Cardiac fibroblast (primary cell): Measurements from ENCODE around the gene INHBB.

ENCODE experiments used
- DNase-seq, 2 donors: peaks; one replicate each; pipeline versions ENCODE4 v3.0.0 to v3.0.0-alpha.2; 2010; ENCODE audit warnings: low read depth in 2 of 2
- H3K4me3 ChIP-seq, 2 donors: replicated peaks in 1 of 2; 1 replicate in 1 of 2; 2 replicates in 1 of 2; pipeline ENCODE4 v1.5.1; 2011; ENCODE audit warnings: low read depth in 2 of 2, low read length in 2 of 2, mild to moderate bottlenecking in 2 of 2, moderate library complexity in 1 of 2
- CTCF ChIP-seq: IDR thresholded peaks from one replicate; pipeline ENCODE4 v1.5.1; 2011; ENCODE audit warnings: low read depth, mild to moderate bottlenecking, low read length, inconsistent platforms

INHBB gene

DNA sequence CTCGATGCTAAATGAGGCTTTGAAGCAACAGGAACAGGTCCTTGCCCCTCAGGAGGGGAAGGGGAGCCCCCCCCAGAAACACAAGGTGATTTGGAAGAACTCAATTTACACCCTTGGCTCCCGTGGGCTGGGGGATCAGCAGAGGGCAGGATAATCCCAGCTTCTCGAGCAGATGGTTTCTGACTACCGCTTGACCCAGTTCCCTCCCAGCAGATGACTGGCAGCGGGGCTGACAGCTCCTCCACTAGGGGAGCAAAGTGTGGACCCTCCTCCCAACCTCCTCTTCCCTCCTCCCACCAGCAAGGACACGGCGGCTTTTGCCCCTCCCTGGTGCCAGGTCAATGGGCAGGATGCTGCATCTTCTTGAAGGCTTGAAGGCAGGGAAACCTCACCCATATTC is 3.5 kb upstream of the INHBB start:
- DNase-seq: no peak
- no peak overlapping the region for H3K4me3 ChIP-seq
- TF ChIP-seq CTCF: no peak

- no peak overlapping the region for H3K4me3 ChIP-seq
- TF ChIP-seq CTCF: no peak
- no peak for DNase-seq
Measured at GRCh38 chr2:120343100-120343432, 2.9 kb upstream of the INHBB start.

GRCh38 chr2:120343433-120344105 is 2.4 kb upstream of the INHBB start:
- no peak overlapping the region for H3K4me3 ChIP-seq
- DNase-seq: peak; percentile 70 to 86
- TF ChIP-seq CTCF: peak; percentile 71

GRCh38 chr2:120344214-120344975 is 1.5 kb upstream of the INHBB start:
- DNase-seq: peak in 1 of 2 donors; percentile 15
- peak overlapping the region; percentile 7 to 13 for H3K4me3 ChIP-seq

GRCh38 chr2:120344976-120345581 is 857 bp upstream of the INHBB start:
- TF ChIP-seq CTCF: no peak
- DNase-seq: no peak
- peak overlapping the region; percentile 13 to 18 for H3K4me3 ChIP-seq

More at GRCh38 chr2:120344214-120344975, 1.5 kb upstream of the INHBB start:
- TF ChIP-seq CTCF: no peak

DNA sequence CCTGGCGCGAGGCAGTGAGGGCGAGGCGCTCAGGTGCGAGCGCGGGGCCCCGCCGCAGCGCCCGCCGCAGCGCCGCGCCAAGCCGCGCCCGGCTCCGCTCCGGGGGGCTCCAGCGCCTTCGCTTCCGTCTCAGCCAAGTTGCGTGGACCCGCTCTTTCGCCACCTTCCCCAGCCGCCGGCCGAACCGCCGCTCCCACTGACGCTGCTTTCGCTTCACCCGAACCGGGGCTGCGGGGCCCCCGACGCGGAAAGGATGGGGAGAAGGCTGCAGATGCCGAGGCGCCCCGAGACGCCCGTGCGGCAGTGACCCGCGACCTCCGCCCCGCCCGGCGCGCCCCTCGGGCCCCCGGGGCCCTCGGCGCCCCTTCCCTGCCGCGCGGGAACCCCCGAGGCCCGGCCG is 328 bp upstream of the INHBB start:
- TF ChIP-seq CTCF: no peak
- peak overlapping the region; percentile 5 to 42 for H3K4me3 ChIP-seq
- DNase-seq: no peak
